HG03565 (cell line): ENCODE measurements around the gene CDC37.

Source experiments
- ATAC-seq: cut with Tn5 transposase; IDR thresholded peaks from one replicate; pipeline ENCODE4 v1.9.1; 2021; ENCODE audit warnings: mild to moderate bottlenecking, moderate library complexity; ENCODE audit not compliant: unreplicated experiment

Gene CDC37

DNA sequence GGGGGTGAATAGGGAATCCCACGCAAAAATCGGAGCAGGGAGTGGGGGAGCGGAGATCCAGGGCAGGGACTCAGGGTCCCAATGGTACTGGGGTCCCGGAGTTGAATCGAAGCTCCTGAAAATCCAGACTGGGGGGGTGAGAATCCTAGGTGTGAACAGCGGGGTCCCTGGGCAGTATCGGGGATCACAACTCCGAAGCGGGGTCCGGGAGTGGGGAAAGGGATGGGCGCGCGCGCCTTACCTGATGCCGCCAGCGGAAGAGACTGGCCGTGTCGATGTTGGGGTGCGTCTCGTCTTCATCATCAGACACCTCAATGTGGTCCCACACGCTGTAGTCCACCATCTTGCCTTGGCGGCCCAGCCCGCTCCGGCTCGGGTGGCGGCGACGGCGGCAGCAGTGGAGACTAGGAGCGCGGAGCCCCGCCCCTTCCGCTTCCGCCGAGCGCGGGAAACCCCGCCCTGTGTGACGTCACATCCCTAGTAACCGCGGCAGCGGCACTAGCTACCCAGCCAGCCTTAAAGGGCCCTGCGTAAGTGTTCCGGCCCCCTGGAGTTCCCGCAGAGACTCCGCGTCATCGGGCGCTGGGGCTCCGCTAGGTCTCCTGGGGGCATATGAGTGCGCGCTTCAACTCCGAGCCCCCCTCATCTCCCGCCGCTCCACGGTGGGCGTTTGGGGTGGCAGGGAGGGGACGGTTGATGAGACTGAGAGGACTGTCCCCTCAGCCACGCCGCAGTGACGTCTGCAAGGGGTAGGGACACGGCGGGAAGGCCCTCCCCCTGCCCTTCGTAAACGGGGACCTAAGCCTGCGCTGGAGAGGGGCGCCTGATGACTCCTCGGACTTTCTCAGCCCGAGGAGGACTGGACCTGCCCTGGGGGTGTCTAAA is at the start of gene CDC37:
TSS of gene CDC37 (minus strand) at position 406 of the 885 bp plus-strand sequence. CDS start at position 343, 63 bp downstream.
- ATAC-seq: peak; percentile 82

DNA sequence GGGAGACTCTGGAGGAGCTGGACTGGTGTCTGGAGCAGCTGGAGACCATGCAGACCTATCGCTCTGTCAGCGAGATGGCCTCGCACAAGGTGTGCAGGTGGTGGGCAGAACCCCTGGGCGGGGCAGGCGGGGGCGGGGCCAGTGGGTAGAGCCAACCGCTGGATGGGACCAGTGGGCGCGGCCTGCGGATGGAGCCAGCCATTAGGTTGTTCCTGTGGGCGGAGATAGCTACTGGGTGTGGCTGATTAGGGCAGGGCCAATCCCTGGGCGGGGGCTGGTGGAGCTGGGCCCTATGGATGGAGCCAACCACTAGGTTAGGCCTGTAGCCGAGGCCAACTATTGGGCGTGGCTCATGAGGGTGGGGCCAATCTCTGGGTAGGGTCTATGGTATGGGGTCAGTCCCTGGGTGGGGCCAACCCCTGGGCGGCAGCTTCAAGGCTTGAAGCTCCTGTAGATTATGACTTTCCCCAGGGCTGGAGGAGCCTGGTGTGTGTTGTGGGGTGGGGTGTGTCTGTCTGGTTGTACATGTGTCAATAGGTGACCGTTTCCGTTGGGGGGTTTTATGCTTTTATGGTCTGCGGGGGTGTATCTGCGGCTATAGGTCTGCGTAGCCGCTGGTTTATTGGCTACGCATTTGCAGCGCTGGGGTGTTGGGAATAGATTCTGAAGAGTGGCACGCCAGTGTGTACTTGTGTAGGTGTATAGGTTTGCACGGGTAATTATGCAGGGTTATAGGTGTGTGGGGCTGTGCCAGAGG is 47.7 kb upstream of the CDC37 start:
- ATAC-seq: no peak

- no peak for ATAC-seq
Measured at GRCh38 chr19:10450191-10450852, 47.0 kb upstream of the CDC37 start.

- ATAC-seq: no peak
Measured at GRCh38 chr19:10449037-10449436, 45.7 kb upstream of the CDC37 start.

DNA sequence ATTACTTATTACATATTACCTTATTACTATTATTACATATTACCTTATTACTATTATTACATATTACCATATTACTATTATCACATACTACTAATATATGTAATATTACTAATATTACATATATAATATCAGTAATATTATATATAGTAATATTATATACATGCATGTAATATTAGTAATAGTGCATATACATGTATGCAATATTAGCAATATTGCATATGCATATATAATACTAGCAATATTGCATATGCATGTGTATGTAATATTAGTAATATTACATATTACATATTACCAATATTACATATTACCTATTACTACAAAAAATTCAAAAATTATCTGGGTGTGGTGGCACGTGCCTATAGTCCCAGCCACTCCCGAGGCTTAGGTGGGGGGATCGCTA is 39.4 kb upstream of the CDC37 start:
- no peak for ATAC-seq

- ATAC-seq: no peak
Measured at GRCh38 chr19:10439588-10439987, 36.2 kb upstream of the CDC37 start.

- ATAC-seq: no peak
Measured at GRCh38 chr19:10433131-10433536, 29.8 kb upstream of the CDC37 start.

GRCh38 chr19:10432736-10433130 is 29.4 kb upstream of the CDC37 start:
- ATAC-seq: no peak

- no peak for ATAC-seq
Measured at GRCh38 chr19:10431943-10432735, 28.8 kb upstream of the CDC37 start.

- ATAC-seq: no peak
Measured at GRCh38 chr19:10431254-10431942, 28.1 kb upstream of the CDC37 start.

- ATAC-seq: no peak
Measured at GRCh38 chr19:10430505-10431253, 27.3 kb upstream of the CDC37 start.

DNA sequence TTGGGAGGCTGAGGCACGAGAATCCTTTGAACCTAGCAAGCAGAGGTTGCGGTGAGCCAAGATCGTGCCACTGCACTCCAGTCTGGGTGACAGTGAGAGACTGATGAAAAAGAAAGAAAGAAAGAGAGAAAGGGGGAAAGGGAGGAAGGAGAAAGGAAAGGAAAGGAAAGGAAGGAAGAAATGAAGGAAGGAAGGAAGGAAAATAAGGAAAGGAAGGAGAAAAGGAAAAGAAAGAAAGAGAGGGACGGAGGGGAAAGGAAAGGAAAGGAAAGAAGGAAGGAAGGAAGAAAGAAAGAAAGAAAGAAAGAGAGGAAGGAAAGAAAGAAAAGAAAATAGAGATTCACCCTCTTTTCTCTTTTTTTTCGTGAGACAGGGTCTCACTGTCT is 25.6 kb upstream of the CDC37 start:
- no peak for ATAC-seq

GRCh38 chr19:10427169-10427568 is 23.8 kb upstream of the CDC37 start:
- ATAC-seq: no peak

GRCh38 chr19:10424011-10424637 is 20.8 kb upstream of the CDC37 start:
- ATAC-seq: no peak

- no peak for ATAC-seq
Measured at GRCh38 chr19:10422846-10423245, 19.5 kb upstream of the CDC37 start.

DNA sequence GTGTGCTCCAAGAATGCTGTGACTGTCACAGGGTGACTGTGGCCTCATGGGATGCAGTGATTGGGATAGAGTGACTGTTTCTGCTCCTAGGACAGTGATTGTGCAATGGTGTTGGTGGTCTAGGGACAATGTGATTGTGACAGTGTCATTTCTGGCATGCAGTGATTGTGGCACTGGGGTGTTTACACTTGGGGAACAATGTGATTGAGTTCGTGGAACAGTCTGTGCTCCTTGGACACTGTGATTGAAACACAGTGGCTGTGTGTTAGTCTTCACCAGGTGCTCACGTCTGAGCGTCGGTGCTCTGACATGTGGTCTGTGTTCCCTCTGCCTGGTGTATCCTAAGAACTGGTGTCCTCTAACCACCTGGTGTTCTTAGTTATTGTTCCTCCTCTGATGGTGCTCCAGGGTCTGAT is 18.7 kb upstream of the CDC37 start:
- no peak for ATAC-seq

DNA sequence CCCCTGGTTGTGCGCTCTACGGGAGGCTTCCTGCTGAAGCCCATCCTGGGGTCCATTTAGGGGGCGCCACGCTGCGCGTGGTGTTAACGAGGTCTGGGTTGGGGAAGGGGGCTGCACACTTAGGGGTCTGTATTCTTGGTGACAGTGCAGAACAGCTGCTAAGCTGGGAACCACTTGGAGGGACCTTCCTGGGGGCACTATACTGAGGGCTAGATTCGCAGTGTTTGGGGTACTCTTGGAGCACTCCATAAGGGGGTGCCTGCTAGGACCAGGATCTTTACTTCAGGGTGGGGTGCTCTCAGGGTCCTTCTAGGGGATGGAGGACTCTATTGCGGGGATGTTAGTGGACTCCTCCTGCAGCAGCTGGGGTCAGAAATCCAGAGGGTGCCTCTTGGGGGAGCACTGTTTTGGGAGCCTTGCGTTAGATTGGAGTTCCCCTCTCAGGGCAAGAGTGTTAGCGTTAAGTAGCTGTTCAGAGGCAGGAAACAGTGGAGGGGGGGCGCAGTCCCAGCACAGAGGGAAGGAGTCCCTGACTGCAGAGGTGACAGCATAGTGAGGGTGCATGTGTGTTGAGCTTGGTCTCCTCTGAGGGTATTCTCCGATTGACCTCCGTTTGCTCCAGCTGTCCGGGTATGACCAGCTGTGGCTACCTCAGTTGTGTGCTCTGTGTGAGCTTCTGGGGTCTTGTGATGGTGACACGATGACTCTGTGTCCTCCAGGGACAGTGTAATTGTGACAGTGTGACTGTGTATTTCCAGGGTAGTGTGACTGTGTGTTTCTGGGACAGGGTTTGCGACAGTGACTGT is 18.1 kb upstream of the CDC37 start:
- no peak for ATAC-seq
